Measurements from ENCODE around the gene SLC2A4.

The SLC2A4 gene

DNA sequence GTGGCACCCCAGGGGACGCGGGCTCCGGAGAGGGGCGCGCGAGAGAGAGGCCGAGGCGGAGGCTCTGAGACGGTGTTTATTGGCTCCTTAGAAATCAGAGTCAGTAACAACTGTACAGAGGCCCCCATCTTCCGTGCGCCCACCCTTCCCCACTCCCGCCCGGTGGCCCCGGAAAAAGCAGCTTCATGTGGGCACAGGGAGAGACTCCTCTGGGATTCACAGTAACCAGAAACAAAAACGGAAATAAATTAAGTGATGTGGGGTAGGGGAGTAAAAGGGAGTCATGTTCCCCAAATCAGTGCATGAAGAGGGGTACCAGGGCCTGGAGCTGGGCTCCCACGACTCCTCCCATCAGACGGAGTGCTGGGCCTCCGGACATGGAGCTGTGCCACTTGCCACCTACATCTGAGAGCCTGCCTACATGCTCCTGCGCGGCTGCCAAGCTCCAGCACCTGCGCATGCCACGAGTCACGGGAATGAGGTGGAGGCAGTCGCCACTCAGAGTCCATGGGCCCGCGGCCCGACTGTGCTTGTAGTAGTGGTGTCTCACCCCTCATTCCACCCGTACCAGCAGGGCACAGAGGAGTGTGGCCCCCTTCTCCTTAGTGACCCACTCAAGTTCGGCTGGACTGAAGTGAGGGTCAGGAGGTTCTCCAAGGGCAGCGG, 34.2 kb downstream of the SLC2A4 start:
- Histone ChIP-seq H3K9ac (ENCODE audit: low read length) (peak overlapping the region; percentile 8), H3K4me1 (ENCODE audit: control insufficient read depth, insufficient read depth, low read length) (peaks cover 13% of the 10 kb centered on the region), H3K4me3 (ENCODE audit: low read length) (peak overlapping the region; percentile 92), H3K27me3 (ENCODE audit: control insufficient read depth, insufficient read depth, low read length) (no peaks in the 10 kb centered on the region), H3K36me3 (ENCODE audit: control insufficient read depth, insufficient read depth, low read length) (peaks cover 34% of the 10 kb centered on the region), H3K27ac (ENCODE audit: low read depth, low read length) (peak overlapping the region; percentile 92)

DNA sequence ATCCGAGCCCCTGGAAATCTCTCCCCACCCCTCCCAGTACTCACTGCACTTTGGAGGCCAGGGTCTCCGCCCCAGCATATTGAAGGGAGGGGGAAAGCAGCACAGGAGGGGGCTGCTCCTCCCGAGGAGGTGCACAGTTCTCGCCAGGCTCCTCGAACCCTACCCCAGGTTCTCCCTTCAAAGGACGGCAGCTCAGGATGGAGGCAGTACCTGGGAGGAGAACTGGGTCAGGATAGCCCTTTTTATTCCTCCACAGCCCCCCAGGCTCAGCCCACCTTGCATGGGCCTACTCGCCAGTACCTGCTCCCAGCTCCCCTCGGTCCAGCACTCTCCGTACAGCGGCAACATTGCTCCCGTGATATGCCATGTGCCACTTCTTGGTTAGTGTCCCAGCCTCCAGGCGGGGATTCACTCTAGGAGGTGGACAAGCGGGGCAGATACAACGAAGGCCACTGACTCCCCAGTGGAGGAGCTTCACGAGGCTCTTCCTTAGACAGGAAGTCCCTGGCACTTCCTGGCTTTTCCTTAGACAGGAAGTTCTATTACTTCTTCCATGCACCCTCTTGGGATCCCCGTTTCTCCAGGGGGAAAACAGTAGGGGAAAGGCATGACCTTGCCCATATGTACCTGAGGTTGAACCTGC, 35.8 kb downstream of the SLC2A4 start:
- Histone ChIP-seq H3K36me3 (ENCODE audit: control insufficient read depth, insufficient read depth, low read length) (peaks cover 40% of the 10 kb centered on the region), H3K27me3 (ENCODE audit: control insufficient read depth, insufficient read depth, low read length) (no peaks in the 10 kb centered on the region), H3K4me1 (ENCODE audit: control insufficient read depth, insufficient read depth, low read length) (peaks cover 13% of the 10 kb centered on the region), H3K4me3 (ENCODE audit: low read length) (no peak overlapping the region), H3K27ac (ENCODE audit: low read depth, low read length) (no peak overlapping the region), H3K9ac (ENCODE audit: low read length) (no peak overlapping the region)

DNA sequence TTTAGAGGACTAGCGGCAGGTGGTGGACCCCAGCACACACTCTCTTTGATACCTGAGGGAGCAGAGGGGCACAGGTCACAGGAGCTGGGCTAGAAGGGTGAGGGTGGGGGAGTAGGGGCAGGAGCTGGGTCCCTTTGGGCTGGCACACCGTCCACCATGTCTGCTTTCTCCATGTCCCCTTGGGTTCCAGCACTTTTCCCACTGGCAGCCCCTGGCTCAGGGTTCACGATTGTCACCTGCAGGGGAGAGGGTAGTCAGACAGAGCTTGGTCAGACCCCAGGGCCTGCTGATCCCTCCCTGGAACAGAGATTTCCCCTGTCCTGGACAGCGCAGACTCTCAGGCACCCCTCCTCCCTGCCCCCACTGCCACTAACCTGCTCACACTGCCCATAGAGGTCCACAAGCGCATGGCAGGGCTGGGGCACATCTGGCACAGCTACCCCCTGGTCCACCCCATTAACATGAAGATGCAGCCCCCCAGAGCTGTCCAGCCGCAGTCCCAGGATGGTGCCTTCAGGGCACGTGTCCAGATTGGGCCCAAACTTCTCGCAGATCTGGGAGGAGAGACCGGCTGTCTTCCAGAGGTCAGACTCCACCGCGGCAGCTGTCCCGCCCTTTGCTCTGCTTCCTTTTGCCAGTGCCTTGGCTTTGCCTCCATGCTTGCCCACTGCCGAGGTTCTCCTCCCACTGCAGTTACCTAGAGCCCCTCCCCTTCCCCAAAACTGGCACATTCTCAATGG, 36.8 kb downstream of the SLC2A4 start:
- peaks cover 13% of the 10 kb centered on the region for H3K4me1 ChIP-seq (ENCODE audit: control insufficient read depth, insufficient read depth, low read length)
- peaks cover 40% of the 10 kb centered on the region for H3K36me3 ChIP-seq (ENCODE audit: control insufficient read depth, insufficient read depth, low read length)
- H3K27me3 ChIP-seq (ENCODE audit: control insufficient read depth, insufficient read depth, low read length): no peaks in the 10 kb centered on the region
- no peak overlapping the region for H3K27ac ChIP-seq (ENCODE audit: low read depth, low read length)
- H3K4me3 ChIP-seq (ENCODE audit: low read length): no peak overlapping the region
- H3K9ac ChIP-seq (ENCODE audit: low read length): no peak overlapping the region

DNA sequence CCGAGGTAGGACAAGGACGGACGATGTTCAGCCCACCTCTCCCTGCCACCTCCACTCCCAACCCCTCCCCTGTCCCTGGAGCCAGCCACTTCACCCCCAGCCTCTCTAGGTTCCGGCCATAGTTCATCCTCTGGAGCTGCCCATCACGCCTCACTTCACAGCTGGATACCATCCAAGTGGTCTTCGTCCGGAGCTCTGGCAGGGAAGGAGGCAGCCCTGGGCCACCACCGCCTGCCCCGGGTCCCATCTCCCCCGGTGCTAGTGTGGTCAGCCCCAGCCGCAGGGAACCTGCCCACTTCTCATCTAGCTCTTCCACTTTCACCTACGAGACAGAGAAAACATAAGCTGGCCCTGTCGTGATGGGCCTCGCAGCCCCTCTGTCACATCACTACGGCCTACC, 39.9 kb downstream of the SLC2A4 start:
- Histone ChIP-seq H3K4me3 (ENCODE audit: low read length) (no peak overlapping the region), H3K27ac (ENCODE audit: low read depth, low read length) (no peak overlapping the region), H3K36me3 (ENCODE audit: control insufficient read depth, insufficient read depth, low read length) (peaks cover 51% of the 10 kb centered on the region), H3K4me1 (ENCODE audit: control insufficient read depth, insufficient read depth, low read length) (no peaks in the 10 kb centered on the region), H3K27me3 (ENCODE audit: control insufficient read depth, insufficient read depth, low read length) (no peaks in the 10 kb centered on the region), H3K9ac (ENCODE audit: low read length) (no peak overlapping the region)

DNA sequence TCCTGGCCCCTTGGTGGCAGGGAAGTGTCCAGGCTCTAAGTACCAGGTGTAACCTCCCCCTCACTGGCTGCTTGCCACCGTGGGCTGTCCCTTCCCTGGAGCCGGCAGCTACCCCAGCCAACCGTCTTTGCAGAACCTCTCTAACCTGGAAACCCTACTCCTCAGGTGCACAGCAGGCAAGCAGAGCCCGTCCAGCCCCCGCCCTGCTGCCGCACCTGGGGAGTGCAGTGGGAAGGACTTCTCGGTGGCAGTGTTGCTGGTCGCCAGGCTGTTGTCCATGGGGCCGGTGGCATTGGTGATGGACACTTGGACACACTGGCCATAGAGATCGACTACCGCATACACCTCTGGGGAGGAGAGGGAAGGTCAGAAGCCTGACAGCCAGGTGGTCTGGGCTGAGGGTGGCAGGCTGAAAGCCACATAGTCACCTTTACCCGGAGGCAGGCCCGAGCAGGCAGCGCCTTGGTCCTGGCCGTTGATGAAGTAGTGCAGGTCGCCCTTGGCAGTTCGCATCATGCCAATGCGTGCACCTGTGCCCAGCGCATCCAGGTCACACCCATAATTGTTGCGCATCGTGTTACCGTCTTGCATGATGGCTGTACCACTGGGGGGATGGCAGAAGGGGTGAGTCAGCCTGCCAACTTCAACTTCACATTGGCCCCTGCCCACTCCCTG, 41.1 kb downstream of the SLC2A4 start:
- Histone ChIP-seq H3K4me1 (ENCODE audit: control insufficient read depth, insufficient read depth, low read length) (no peaks in the 10 kb centered on the region), H3K4me3 (ENCODE audit: low read length) (no peak overlapping the region), H3K27me3 (ENCODE audit: control insufficient read depth, insufficient read depth, low read length) (no peaks in the 10 kb centered on the region), H3K36me3 (ENCODE audit: control insufficient read depth, insufficient read depth, low read length) (peaks cover 46% of the 10 kb centered on the region), H3K9ac (ENCODE audit: low read length) (no peak overlapping the region), H3K27ac (ENCODE audit: low read depth, low read length) (no peak overlapping the region)

GRCh38 chr17:7323731-7324437, 42.4 kb downstream of the SLC2A4 start:
- H3K27me3 ChIP-seq (ENCODE audit: control insufficient read depth, insufficient read depth, low read length): no peaks in the 10 kb centered on the region
- H3K4me3 ChIP-seq (ENCODE audit: low read length): no peak overlapping the region
- H3K36me3 ChIP-seq (ENCODE audit: control insufficient read depth, insufficient read depth, low read length): peaks cover 42% of the 10 kb centered on the region
- H3K9ac ChIP-seq (ENCODE audit: low read length): no peak overlapping the region
- H3K27ac ChIP-seq (ENCODE audit: low read depth, low read length): no peak overlapping the region
- peaks cover 4% of the 10 kb centered on the region for H3K4me1 ChIP-seq (ENCODE audit: control insufficient read depth, insufficient read depth, low read length)

DNA sequence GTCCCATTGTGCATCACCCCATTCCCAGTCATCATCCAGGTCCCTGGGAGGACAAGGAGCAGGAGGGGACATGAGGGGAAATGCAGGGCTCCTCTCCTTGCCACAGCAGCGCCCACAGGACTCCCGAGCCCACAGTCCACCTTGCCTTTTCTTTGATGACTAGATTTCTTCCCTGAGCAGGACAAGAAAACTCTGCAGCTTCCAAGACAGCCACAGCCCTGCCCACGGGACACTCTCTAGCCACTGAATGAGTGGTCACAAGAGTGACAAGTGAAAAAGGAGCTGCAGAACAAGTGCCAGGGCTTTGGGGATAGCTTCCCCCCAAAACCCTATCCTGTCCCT, 42.9 kb downstream of the SLC2A4 start:
- Histone ChIP-seq H3K27me3 (ENCODE audit: control insufficient read depth, insufficient read depth, low read length) (no peaks in the 10 kb centered on the region), H3K9ac (ENCODE audit: low read length) (no peak overlapping the region), H3K4me3 (ENCODE audit: low read length) (no peak overlapping the region), H3K4me1 (ENCODE audit: control insufficient read depth, insufficient read depth, low read length) (peaks cover 4% of the 10 kb centered on the region), H3K36me3 (ENCODE audit: control insufficient read depth, insufficient read depth, low read length) (peaks cover 40% of the 10 kb centered on the region), H3K27ac (ENCODE audit: low read depth, low read length) (no peak overlapping the region)

- Histone ChIP-seq H3K4me1 (ENCODE audit: control insufficient read depth, insufficient read depth, low read length) (peaks cover 4% of the 10 kb centered on the region), H3K9ac (ENCODE audit: low read length) (no peak overlapping the region), H3K4me3 (ENCODE audit: low read length) (no peak overlapping the region), H3K36me3 (ENCODE audit: control insufficient read depth, insufficient read depth, low read length) (peaks cover 40% of the 10 kb centered on the region), H3K27ac (ENCODE audit: low read depth, low read length) (no peak overlapping the region), H3K27me3 (ENCODE audit: control insufficient read depth, insufficient read depth, low read length) (no peaks in the 10 kb centered on the region)
Measured at GRCh38 chr17:7325031-7325528, 43.6 kb downstream of the SLC2A4 start.

GRCh38 chr17:7326186-7326585, 44.7 kb downstream of the SLC2A4 start:
- no peak overlapping the region for H3K4me3 ChIP-seq (ENCODE audit: low read length)
- H3K36me3 ChIP-seq (ENCODE audit: control insufficient read depth, insufficient read depth, low read length): peaks cover 36% of the 10 kb centered on the region
- H3K9ac ChIP-seq (ENCODE audit: low read length): no peak overlapping the region
- H3K4me1 ChIP-seq (ENCODE audit: control insufficient read depth, insufficient read depth, low read length): peaks cover 4% of the 10 kb centered on the region
- H3K27me3 ChIP-seq (ENCODE audit: control insufficient read depth, insufficient read depth, low read length): no peaks in the 10 kb centered on the region
- H3K27ac ChIP-seq (ENCODE audit: low read depth, low read length): no peak overlapping the region

DNA sequence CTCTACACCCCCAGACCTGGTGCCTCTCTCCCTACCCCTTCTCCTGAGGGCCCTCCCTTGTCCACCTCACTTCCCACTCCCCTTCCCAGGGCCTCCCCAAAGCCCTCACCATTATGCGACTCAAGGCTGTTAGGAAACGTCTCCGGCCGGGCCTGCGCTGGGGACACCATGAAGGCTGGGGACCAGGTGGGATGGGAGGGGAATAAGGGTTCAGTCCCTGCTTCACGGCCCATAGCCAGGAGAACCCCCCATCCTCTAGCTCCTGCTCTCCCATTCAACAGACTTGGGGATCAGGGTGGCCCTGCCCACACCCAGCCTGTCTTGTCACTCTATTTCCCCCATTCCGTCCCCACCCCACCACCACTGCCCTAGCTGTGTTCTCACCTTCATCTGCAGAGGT, 45.5 kb downstream of the SLC2A4 start:
- H3K4me3 ChIP-seq (ENCODE audit: low read length): no peak overlapping the region
- H3K4me1 ChIP-seq (ENCODE audit: control insufficient read depth, insufficient read depth, low read length): peaks cover 4% of the 10 kb centered on the region
- H3K27me3 ChIP-seq (ENCODE audit: control insufficient read depth, insufficient read depth, low read length): no peaks in the 10 kb centered on the region
- H3K36me3 ChIP-seq (ENCODE audit: control insufficient read depth, insufficient read depth, low read length): peaks cover 27% of the 10 kb centered on the region
- no peak overlapping the region for H3K9ac ChIP-seq (ENCODE audit: low read length)
- no peak overlapping the region for H3K27ac ChIP-seq (ENCODE audit: low read depth, low read length)

DNA sequence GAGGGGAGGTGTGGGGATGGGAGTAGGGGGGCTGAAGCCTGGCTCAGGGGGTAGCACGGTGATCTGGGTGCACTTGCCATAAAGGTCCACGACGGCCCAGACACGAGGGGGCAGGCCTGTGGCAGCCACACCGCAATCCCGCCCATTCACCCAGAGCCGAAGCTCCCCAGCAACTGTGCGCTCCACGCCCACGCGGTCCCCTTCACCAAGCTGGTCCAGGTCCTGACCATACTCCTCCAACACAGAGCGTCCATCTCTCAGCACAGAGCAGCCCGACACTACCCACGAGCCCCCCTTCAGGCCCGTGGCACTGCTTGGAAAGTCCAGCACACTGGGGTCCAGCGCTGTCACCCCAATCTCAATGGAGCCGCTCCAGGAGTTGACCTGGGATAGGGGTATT, 46.0 kb downstream of the SLC2A4 start:
- Histone ChIP-seq H3K4me1 (ENCODE audit: control insufficient read depth, insufficient read depth, low read length) (peaks cover 4% of the 10 kb centered on the region), H3K4me3 (ENCODE audit: low read length) (no peak overlapping the region), H3K27me3 (ENCODE audit: control insufficient read depth, insufficient read depth, low read length) (no peaks in the 10 kb centered on the region), H3K27ac (ENCODE audit: low read depth, low read length) (no peak overlapping the region), H3K36me3 (ENCODE audit: control insufficient read depth, insufficient read depth, low read length) (peaks cover 23% of the 10 kb centered on the region), H3K9ac (ENCODE audit: low read length) (no peak overlapping the region)

GRCh38 chr17:7328009-7328408, 46.5 kb downstream of the SLC2A4 start:
- H3K27me3 ChIP-seq (ENCODE audit: control insufficient read depth, insufficient read depth, low read length): no peaks in the 10 kb centered on the region
- no peak overlapping the region for H3K4me3 ChIP-seq (ENCODE audit: low read length)
- peaks cover 18% of the 10 kb centered on the region for H3K36me3 ChIP-seq (ENCODE audit: control insufficient read depth, insufficient read depth, low read length)
- peak overlapping the region; percentile 30 for H3K9ac ChIP-seq (ENCODE audit: low read length)
- H3K27ac ChIP-seq (ENCODE audit: low read depth, low read length): no peak overlapping the region
- H3K4me1 ChIP-seq (ENCODE audit: control insufficient read depth, insufficient read depth, low read length): peaks cover 4% of the 10 kb centered on the region

Measured in rectal smooth muscle tissue (tissue), 1 donor.